SK-N-SH (cell line): Measurements from ENCODE around the gene CAPRIN2. TPM values are rescaled to one million over a fixed set of nuclear protein-coding genes. Genes with fewer than 3 reads are reported as not detected.
A peak's percentile ranks its signal among the peaks of the same experiment; 100 is the strongest.

Source experiments
- CTCF ChIA-PET: fragments of 300-600, 350-600 bp; formaldehyde crosslinking; extraction: SDS; loops from one replicate; lab custom pipeline; 2021; lab: Yijun Ruan, JAX
- POLR2A ChIA-PET: fragments of 350-600 bp; sonication (Branson Sonifier 250); formaldehyde crosslinking; extraction: SDS; loops from one replicate; lab custom pipeline; 2020; ENCODE audit warnings: antibody characterized with exemption, inconsistent platforms; lab: Yijun Ruan, JAX
- DNase-seq: peaks from one replicate; pipeline ENCODE4 v3.0.0; 2012
- H2AFZ ChIP-seq: fragments of 200-600 bp; sonication (generic); 2 replicates; pipeline ENCODE4 v1.8.1; 2016; ENCODE audit warnings: antibody characterized with exemption, mild to moderate bottlenecking, low read depth
- H3F3A ChIP-seq: fragments of 200-600 bp; sonication (generic); replicated peaks from 2 replicates; pipeline ENCODE3; 2016; ENCODE audit warnings: antibody characterized with exemption, mild to moderate bottlenecking; ENCODE audit not compliant: insufficient read depth
- H3K27ac ChIP-seq, 2 experiments: fragments of 200-500 bp in 1 of 2; fragments of 200-600 bp in 1 of 2; sonication (Bioruptor generic) in 1 of 2; sonication (generic), shearing (Covaris generic) in 1 of 2; 2 replicates each; pipeline versions ENCODE4 v1.5.1 to v1.6.1; 2014 to 2016; ENCODE audit warnings: low read depth in 2 of 2, inconsistent platforms in 1 of 2, low read length in 1 of 2, mild to moderate bottlenecking in 1 of 2, mixed read lengths in 1 of 2
- H3K27me3 ChIP-seq: fragments of 200-600 bp; sonication (generic), shearing (Covaris generic); 2 replicates; pipeline ENCODE4 v1.6.1; 2016; ENCODE audit warnings: mixed run types; ENCODE audit not compliant: insufficient read depth
- H3K36me3 ChIP-seq, 2 experiments: fragments of 200-500 bp in 1 of 2; fragments of 200-600 bp in 1 of 2; sonication (Bioruptor generic) in 1 of 2; sonication (generic) in 1 of 2; replicated peaks in 1 of 2; 2 replicates each; pipeline versions ENCODE3 to v1.5.1; 2014 to 2016; ENCODE audit warnings: low read length in 1 of 2, mild to moderate bottlenecking in 1 of 2; ENCODE audit not compliant: insufficient read depth in 2 of 2, control insufficient read depth in 1 of 2
- H3K4me1 ChIP-seq, 2 experiments: fragments of 200-500 bp in 1 of 2; fragments of 200-600 bp in 1 of 2; sonication (Bioruptor generic) in 1 of 2; sonication (generic), shearing (Covaris generic) in 1 of 2; 2 replicates each; pipeline versions ENCODE4 v1.5.1 to v1.6.1; 2014 to 2016; ENCODE audit warnings: low read depth in 1 of 2, low read length in 1 of 2, mixed run types in 1 of 2; ENCODE audit not compliant: insufficient read depth in 2 of 2, control insufficient read depth in 1 of 2
- H3K4me2 ChIP-seq: fragments of 200-600 bp; sonication (generic), shearing (Covaris generic); 2 replicates; pipeline ENCODE4 v1.6.1; 2017; ENCODE audit warnings: mixed run types
- H3K4me3 ChIP-seq, 2 experiments: fragments of 200-500 bp in 1 of 2; fragments of 200-600 bp in 1 of 2; sonication (Bioruptor generic) in 1 of 2; sonication (generic), shearing (Covaris generic) in 1 of 2; 2 replicates each; pipeline versions ENCODE4 v1.5.1 to v1.8.1; 2014 to 2016; ENCODE audit warnings: low read depth in 2 of 2, inconsistent platforms in 1 of 2, low read length in 1 of 2, mild to moderate bottlenecking in 1 of 2, mixed read lengths in 1 of 2, moderate library complexity in 1 of 2
- H3K79me2 ChIP-seq: fragments of 200-600 bp; sonication (generic); 2 replicates; pipeline ENCODE4 v1.8.1; 2017; ENCODE audit warnings: mild to moderate bottlenecking; ENCODE audit not compliant: insufficient read depth
- H3K9ac ChIP-seq: fragments of 200-600 bp; sonication (generic); 2 replicates; pipeline ENCODE4 v1.6.1; 2017; ENCODE audit warnings: mixed run types
- H3K9me2 ChIP-seq: fragments of 200-600 bp; sonication (generic); 2 replicates; pipeline ENCODE4 v1.6.1; 2017; ENCODE audit warnings: mixed run types
- H3K9me3 ChIP-seq: fragments of 200-600 bp; sonication (generic); 2 replicates; pipeline ENCODE4 v1.6.1; 2017; ENCODE audit warnings: mixed run types, mild to moderate bottlenecking, moderate library complexity
- H4K20me1 ChIP-seq: fragments of 200-600 bp; sonication (generic); 2 replicates; pipeline ENCODE4 v1.6.1; 2017; ENCODE audit warnings: mild to moderate bottlenecking, mixed run types; ENCODE audit not compliant: insufficient read depth
- CTCF ChIP-seq: fragments of 200-600 bp; sonication (generic); IDR thresholded peaks from 2 replicates; pipeline ENCODE4 v1.6.1; 2017; ENCODE audit warnings: antibody characterized with exemption, mild to moderate bottlenecking, moderate library complexity
- ELF1 ChIP-seq: IDR thresholded peaks from 2 replicates; pipeline ENCODE4 v1.4.0; 2012
- IRF3 ChIP-seq: fragments of 150-350 bp; IDR thresholded peaks from 2 replicates; pipeline ENCODE4 v1.6.1; 2016; ENCODE audit warnings: mild to moderate bottlenecking, low read depth, low read length
- MAX ChIP-seq: IDR thresholded peaks from 2 replicates; pipeline ENCODE4 v1.4.0; 2012; ENCODE audit warnings: low read depth
- MEF2A ChIP-seq: IDR thresholded peaks from 2 replicates; pipeline ENCODE4 v1.4.0; 2012; ENCODE audit warnings: low read depth, borderline replicate concordance
- POLR2AphosphoS5 ChIP-seq: IDR thresholded peaks from 2 replicates; pipeline ENCODE4 v1.6.1; 2012; ENCODE audit warnings: low read depth, low read length
- TAF1 ChIP-seq: IDR thresholded peaks from 2 replicates; pipeline ENCODE4 v1.6.1; 2012; ENCODE audit warnings: low read depth, mild to moderate bottlenecking, low read length, moderate library complexity, borderline replicate concordance
- USF2 ChIP-seq: fragments of 150-350 bp; IDR thresholded peaks from 2 replicates; pipeline ENCODE4 v1.6.1; 2017; ENCODE audit warnings: antibody characterized with exemption, low read length, low read depth, borderline replicate concordance
- WGBS: methylation state at CpG from one replicate; pipeline ENCODE4 v1.1.6; 2017; ENCODE audit warnings: low lambda C conversion rate; 5-methylcytosine and 5-hydroxymethylcytosine counted together
- polyA plus RNA-seq, 3 experiments: library from polyadenylated mRNA; depleted of rRNA; stranded (reverse); fragments of >200 nt; gene quantifications; 2 replicates each; pipeline ENCODE4 v1.2.3, GENCODE V29; 2012

The CAPRIN2 gene
- polyA plus RNA-seq, 1 of the 3 experiments (the other 2 are of a cell fraction): 21.4 TPM

GRCh38 chr12:30754750-30755394, at the start of gene CAPRIN2 (continued):
- no peak for TF ChIP-seq USF2
- TF ChIP-seq POLR2AphosphoS5: peak; percentile 79
- TF ChIP-seq TAF1: peak; percentile 75
- TF ChIP-seq IRF3: no peak
- no peak for TF ChIP-seq MEF2A

- 94% methylated on average over 4 of the region's 4 CpGs for WGBS
- Histone ChIP-seq H3K36me3 (peaks cover 0 to 32% of the 10 kb centered on the region in 2 experiments), H3K9me2 (no peaks in the 10 kb centered on the region), H3F3A (peaks cover 41% of the 10 kb centered on the region), H3K9ac (peak overlapping the region; percentile 94; the same call in 1 of the 2 replicates), H3K4me1 (peaks cover 9 to 30% of the 10 kb centered on the region in 2 experiments; a peak in 3 of 4 replicates), H3K79me2 (peaks cover 13% of the 10 kb centered on the region), H3K4me2 (no peak overlapping the region), H3K4me3 (no peak overlapping the region; a peak in 1 of 4 replicates), H3K9me3 (no peaks in the 10 kb centered on the region), H3K27me3 (no peaks in the 10 kb centered on the region), H4K20me1 (no peaks in the 10 kb centered on the region), H3K27ac (peak overlapping the region in 1 of 2 experiments; percentile 98; a peak in 1 of 4 replicates), H2AFZ (no peak overlapping the region)
- ChIA-PET CTCF (interaction anchor here (3.4 kb wide), 1 partner anchor 10 kb away, joined by 21 read pairs; no protein-coding TSS in a partner anchor), POLR2A (no interaction called here)
- TF ChIP-seq ELF1: no peak
- peak; percentile 38 for TF ChIP-seq CTCF
- no peak for DNase-seq
Observed at GRCh38 chr12:30797689-30798088, 42.9 kb upstream of the CAPRIN2 start.

- DNase-seq: peak; percentile 51
- peaks cover 13% of the 10 kb centered on the region for H3K79me2 ChIP-seq
- CTCF ChIA-PET: interaction anchor here (1.1 to 3.4 kb wide), 7 partner anchors 9 to 1277 kb away, joined by 3 to 21 read pairs (median 4); no protein-coding TSS in a partner anchor
Observed at GRCh38 chr12:30796891-30797371, 42.2 kb upstream of the CAPRIN2 start.

More at GRCh38 chr12:30796891-30797371, 42.2 kb upstream of the CAPRIN2 start:
- Histone ChIP-seq H3K36me3 (peaks cover 0 to 28% of the 10 kb centered on the region in 2 experiments), H3K4me3 (peak overlapping the region; percentile 66 to 76), H4K20me1 (no peaks in the 10 kb centered on the region), H3K9me2 (no peaks in the 10 kb centered on the region), H3K9ac (peak overlapping the region; percentile 94), H3F3A (peaks cover 44% of the 10 kb centered on the region), H2AFZ (peak overlapping the region; percentile 86)
- TF ChIP-seq ELF1: no peak
- peak; percentile 56 for TF ChIP-seq MAX
- TF ChIP-seq, all 33 proteins: peak for 1
- H3K27me3 ChIP-seq: no peaks in the 10 kb centered on the region
- POLR2A ChIA-PET: no interaction called here
- peak overlapping the region in 1 of 2 experiments; percentile 98; a peak in 2 of 4 replicates for H3K27ac ChIP-seq
- H3K9me3 ChIP-seq: no peaks in the 10 kb centered on the region
- H3K4me2 ChIP-seq: peak overlapping the region; percentile 98
- WGBS: 10% methylated on average over 22 of the region's 22 CpGs
- H3K4me1 ChIP-seq: peaks cover 9 to 37% of the 10 kb centered on the region in 2 experiments; a peak in 3 of 4 replicates
